KMS-11 (cell line): ENCODE measurements around the gene LHX6.

Source experiments
- H2AFZ ChIP-seq: fragments of 200-600 bp; sonication (generic); 2 replicates; pipeline ENCODE4 v1.6.1; 2016; ENCODE audit warnings: antibody characterized with exemption, mixed run types, low read depth
- H3K27ac ChIP-seq: fragments of 200-600 bp; sonication (generic); 2 replicates; pipeline ENCODE4 v1.6.1; 2016; ENCODE audit warnings: mild to moderate bottlenecking, mixed run types
- H3K27me3 ChIP-seq: fragments of 200-600 bp; sonication (generic); 2 replicates; pipeline ENCODE4 v1.6.1; 2017; ENCODE audit warnings: mild to moderate bottlenecking, low read depth, mixed run types, moderate library complexity; ENCODE audit not compliant: insufficient read depth
- H3K36me3 ChIP-seq: fragments of 200-600 bp; sonication (generic); 2 replicates; pipeline ENCODE4 v1.6.1; 2017; ENCODE audit warnings: mild to moderate bottlenecking, mixed run types; ENCODE audit not compliant: insufficient read depth
- H3K4me1 ChIP-seq: fragments of 200-600 bp; sonication (generic); 2 replicates; pipeline ENCODE4 v1.6.1; 2016; ENCODE audit warnings: mild to moderate bottlenecking, low read depth, mixed run types; ENCODE audit not compliant: poor library complexity, severe bottlenecking
- H3K4me2 ChIP-seq: fragments of 200-600 bp; sonication (generic); 2 replicates; pipeline ENCODE4 v1.7.0; 2016; ENCODE audit warnings: mild to moderate bottlenecking, mixed run types
- H3K4me3 ChIP-seq: fragments of 200-600 bp; sonication (generic); IDR thresholded peaks from 2 replicates; pipeline ENCODE4 v1.6.1; 2017; ENCODE audit warnings: low read depth, low read length, mixed read lengths; ENCODE audit not compliant: insufficient read depth
- H3K79me2 ChIP-seq: fragments of 200-600 bp; sonication (generic); 2 replicates; pipeline ENCODE4 v1.6.1; 2016; ENCODE audit warnings: low read depth, mixed run types; ENCODE audit not compliant: insufficient read depth
- H3K9ac ChIP-seq: fragments of 200-600 bp; sonication (generic); 2 replicates; pipeline ENCODE4 v1.6.1; 2016; ENCODE audit warnings: mild to moderate bottlenecking, mixed run types
- H4K20me1 ChIP-seq: fragments of 200-600 bp; sonication (generic); 2 replicates; pipeline ENCODE4 v1.6.1; 2016; ENCODE audit warnings: mild to moderate bottlenecking, mixed run types; ENCODE audit not compliant: insufficient read depth
- TF ChIP-seq, protein P1 (sequence below): fragments of 200-600 bp; sonication (generic); conservative IDR thresholded peaks from 2 replicates; pipeline ENCODE4 v1.6.1; 2017; ENCODE audit warnings: low read depth, mild to moderate bottlenecking, antibody characterized with exemption, low read length, moderate library complexity, mixed read lengths

Gene LHX6

DNA sequence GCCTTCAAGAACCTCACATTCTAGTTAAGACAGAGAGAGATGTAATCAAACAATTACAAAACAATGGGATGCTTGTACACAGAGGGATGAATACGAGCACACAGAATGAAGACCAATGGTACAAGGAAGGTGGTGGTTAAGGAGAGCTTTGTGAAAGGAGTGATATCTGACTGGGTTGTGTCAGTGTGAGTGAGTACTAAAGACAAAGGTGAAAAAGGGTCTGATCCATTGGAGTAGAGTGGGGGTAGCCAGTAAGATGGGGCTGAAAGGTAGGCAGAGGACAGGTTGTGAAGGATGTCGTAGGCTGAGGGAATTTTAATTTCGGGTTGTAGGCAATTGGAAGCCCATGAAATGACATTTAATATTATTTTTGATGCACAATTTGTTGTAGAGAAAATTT is 26.0 kb upstream of the LHX6 start:
- no peak overlapping the region for H3K4me2 ChIP-seq
- H3K79me2 ChIP-seq, result no peaks in the 10 kb centered on the region
- TF ChIP-seq, protein P1, sequence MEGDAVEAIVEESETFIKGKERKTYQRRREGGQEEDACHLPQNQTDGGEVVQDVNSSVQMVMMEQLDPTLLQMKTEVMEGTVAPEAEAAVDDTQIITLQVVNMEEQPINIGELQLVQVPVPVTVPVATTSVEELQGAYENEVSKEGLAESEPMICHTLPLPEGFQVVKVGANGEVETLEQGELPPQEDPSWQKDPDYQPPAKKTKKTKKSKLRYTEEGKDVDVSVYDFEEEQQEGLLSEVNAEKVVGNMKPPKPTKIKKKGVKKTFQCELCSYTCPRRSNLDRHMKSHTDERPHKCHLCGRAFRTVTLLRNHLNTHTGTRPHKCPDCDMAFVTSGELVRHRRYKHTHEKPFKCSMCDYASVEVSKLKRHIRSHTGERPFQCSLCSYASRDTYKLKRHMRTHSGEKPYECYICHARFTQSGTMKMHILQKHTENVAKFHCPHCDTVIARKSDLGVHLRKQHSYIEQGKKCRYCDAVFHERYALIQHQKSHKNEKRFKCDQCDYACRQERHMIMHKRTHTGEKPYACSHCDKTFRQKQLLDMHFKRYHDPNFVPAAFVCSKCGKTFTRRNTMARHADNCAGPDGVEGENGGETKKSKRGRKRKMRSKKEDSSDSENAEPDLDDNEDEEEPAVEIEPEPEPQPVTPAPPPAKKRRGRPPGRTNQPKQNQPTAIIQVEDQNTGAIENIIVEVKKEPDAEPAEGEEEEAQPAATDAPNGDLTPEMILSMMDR, result no peak
- H4K20me1 ChIP-seq, result no peaks in the 10 kb centered on the region
- H3K36me3 ChIP-seq, result 0 out of 2 replicates have a peak, but pooled peaks cover under 1% of the 10 kb centered on the region
- no peaks in the 10 kb centered on the region for H3K4me1 ChIP-seq
- H3K27me3 ChIP-seq, result no peaks in the 10 kb centered on the region
- H2AFZ ChIP-seq, result no peak overlapping the region
- H3K4me3 ChIP-seq, result no peak overlapping the region
- H3K9ac ChIP-seq, result no peak overlapping the region
- no peak overlapping the region for H3K27ac ChIP-seq

DNA sequence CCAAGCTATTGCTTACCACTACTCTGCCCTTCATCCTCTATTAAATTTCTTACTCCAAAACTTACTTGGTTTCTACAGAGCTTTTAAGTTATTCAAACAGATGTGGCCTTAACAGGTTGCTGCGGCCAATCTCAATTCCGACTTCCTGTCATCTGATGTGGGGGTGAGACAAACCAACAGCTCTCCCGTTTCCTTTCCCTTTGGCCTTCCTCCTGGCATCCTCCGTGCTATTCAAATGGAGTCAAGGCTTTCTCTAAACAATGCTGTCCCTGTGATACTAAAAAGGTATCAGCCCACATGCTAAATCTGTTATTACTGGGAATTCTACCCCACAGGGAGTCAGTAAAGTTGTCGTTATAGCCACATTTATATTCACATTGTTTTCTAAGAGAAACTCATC is 24.0 kb upstream of the LHX6 start:
- H3K4me1 ChIP-seq, result no peaks in the 10 kb centered on the region
- H3K4me2 ChIP-seq, result no peak overlapping the region
- no peaks in the 10 kb centered on the region for H3K27me3 ChIP-seq
- no peak overlapping the region for H3K9ac ChIP-seq
- H4K20me1 ChIP-seq, result no peaks in the 10 kb centered on the region
- no peak overlapping the region for H3K27ac ChIP-seq
- TF ChIP-seq, protein P1, result no peak
- H3K4me3 ChIP-seq, result no peak overlapping the region
- no peaks in the 10 kb centered on the region for H3K79me2 ChIP-seq
- no peak overlapping the region for H2AFZ ChIP-seq
- 0 out of 2 replicates have a peak, but pooled peaks cover 4% of the 10 kb centered on the region for H3K36me3 ChIP-seq

DNA sequence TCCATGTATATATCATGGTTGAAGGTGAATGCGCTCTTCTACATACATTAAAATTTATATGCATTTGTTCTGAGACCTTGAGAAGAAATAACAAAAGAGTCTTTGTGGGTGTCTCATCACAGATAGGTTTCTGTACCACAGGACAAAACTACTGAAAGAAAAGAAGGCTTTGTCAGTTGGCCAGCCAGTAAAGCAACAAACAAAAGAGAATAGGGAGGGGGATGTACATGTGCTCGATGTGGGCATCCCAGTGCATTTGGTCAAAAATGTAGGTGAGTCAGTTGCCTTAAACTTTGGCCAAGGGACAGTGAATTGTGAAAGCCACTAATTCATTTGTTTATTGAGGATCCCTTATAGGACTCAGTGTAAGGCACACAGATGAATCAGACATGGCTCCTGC is 22.6 kb upstream of the LHX6 start:
- H3K4me1 ChIP-seq, result no peaks in the 10 kb centered on the region
- no peaks in the 10 kb centered on the region for H3K79me2 ChIP-seq
- H2AFZ ChIP-seq, result no peak overlapping the region
- no peak overlapping the region for H3K4me3 ChIP-seq
- H3K27me3 ChIP-seq, result no peaks in the 10 kb centered on the region
- no peak overlapping the region for H3K4me2 ChIP-seq
- H3K36me3 ChIP-seq, result 0 out of 2 replicates have a peak, but pooled peaks cover 4% of the 10 kb centered on the region
- H4K20me1 ChIP-seq, result no peaks in the 10 kb centered on the region
- H3K27ac ChIP-seq, result no peak overlapping the region
- TF ChIP-seq, protein P1, result no peak
- no peak overlapping the region for H3K9ac ChIP-seq

DNA sequence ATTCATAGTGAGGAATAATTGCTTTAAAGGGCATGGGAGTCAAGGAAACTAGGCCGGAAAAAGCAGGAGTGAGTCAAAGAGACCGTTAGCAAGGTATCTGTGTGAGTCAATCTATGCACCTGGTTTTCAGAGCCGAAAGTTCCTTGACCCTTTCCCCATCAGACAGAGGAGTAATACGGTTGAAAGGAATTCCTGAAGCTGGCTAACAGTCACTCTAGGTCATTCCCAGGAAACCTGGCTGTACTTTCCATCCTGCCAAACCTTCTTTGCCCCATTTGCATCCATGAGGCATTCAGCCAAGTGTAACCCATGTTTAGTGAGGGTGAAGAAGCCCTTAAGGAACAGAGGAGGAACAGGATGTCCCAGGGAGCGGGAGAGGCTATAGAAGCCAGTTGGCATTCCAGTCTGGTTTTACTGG is 19.7 kb upstream of the LHX6 start:
- TF ChIP-seq, protein P1, result no peak
- H3K27ac ChIP-seq, result no peak overlapping the region
- no peak overlapping the region for H3K4me2 ChIP-seq
- H3K9ac ChIP-seq, result no peak overlapping the region
- no peaks in the 10 kb centered on the region for H3K4me1 ChIP-seq
- no peak overlapping the region for H3K4me3 ChIP-seq
- H4K20me1 ChIP-seq, result no peaks in the 10 kb centered on the region
- no peak overlapping the region for H2AFZ ChIP-seq
- H3K27me3 ChIP-seq, result no peaks in the 10 kb centered on the region
- peaks cover 4% of the 10 kb centered on the region; the same call in 1 of the 2 replicates for H3K36me3 ChIP-seq
- H3K79me2 ChIP-seq, result no peaks in the 10 kb centered on the region
